Fibroblast of lung (primary cell): Measurements from ENCODE around the gene LRRC9.

Source experiments
- CTCF ChIP-seq, 2 donors: IDR thresholded peaks in 1 of 2; conservative IDR thresholded peaks in 1 of 2; 1 replicate in 1 of 2; 2 replicates in 1 of 2; pipeline ENCODE4 v1.5.1; 2011 to 2012; ENCODE audit warnings: low read length in 2 of 2, control low read depth in 1 of 2, inconsistent platforms in 1 of 2, low read depth in 1 of 2, mild to moderate bottlenecking in 1 of 2
- EZH2 ChIP-seq: IDR thresholded peaks from 2 replicates; pipeline ENCODE4 v1.5.1; 2012; ENCODE audit warnings: low read length, control low read depth, mild to moderate bottlenecking; ENCODE audit errors: missing control alignments

- TF ChIP-seq CTCF (conservative IDR thresholded peaks at IDR 0.05 in 1 of 2, IDR thresholded peaks at IDR 0.05 in 1 of 2; ENCODE audit: low read depth in 1 of 2, low read length in 2 of 2) (no peak), EZH2 (no peak)
Measured at GRCh38 chr14:60102389-60102788, 182.4 kb downstream of the LRRC9 start.
